ENCODE data around the gene CFAP54. TPM values are rescaled to one million over a fixed set of nuclear protein-coding genes. Genes with fewer than 3 reads are reported as not detected.
A peak's percentile ranks its signal among the peaks of the same experiment; 100 is the strongest.

Gene CFAP54, protein sequence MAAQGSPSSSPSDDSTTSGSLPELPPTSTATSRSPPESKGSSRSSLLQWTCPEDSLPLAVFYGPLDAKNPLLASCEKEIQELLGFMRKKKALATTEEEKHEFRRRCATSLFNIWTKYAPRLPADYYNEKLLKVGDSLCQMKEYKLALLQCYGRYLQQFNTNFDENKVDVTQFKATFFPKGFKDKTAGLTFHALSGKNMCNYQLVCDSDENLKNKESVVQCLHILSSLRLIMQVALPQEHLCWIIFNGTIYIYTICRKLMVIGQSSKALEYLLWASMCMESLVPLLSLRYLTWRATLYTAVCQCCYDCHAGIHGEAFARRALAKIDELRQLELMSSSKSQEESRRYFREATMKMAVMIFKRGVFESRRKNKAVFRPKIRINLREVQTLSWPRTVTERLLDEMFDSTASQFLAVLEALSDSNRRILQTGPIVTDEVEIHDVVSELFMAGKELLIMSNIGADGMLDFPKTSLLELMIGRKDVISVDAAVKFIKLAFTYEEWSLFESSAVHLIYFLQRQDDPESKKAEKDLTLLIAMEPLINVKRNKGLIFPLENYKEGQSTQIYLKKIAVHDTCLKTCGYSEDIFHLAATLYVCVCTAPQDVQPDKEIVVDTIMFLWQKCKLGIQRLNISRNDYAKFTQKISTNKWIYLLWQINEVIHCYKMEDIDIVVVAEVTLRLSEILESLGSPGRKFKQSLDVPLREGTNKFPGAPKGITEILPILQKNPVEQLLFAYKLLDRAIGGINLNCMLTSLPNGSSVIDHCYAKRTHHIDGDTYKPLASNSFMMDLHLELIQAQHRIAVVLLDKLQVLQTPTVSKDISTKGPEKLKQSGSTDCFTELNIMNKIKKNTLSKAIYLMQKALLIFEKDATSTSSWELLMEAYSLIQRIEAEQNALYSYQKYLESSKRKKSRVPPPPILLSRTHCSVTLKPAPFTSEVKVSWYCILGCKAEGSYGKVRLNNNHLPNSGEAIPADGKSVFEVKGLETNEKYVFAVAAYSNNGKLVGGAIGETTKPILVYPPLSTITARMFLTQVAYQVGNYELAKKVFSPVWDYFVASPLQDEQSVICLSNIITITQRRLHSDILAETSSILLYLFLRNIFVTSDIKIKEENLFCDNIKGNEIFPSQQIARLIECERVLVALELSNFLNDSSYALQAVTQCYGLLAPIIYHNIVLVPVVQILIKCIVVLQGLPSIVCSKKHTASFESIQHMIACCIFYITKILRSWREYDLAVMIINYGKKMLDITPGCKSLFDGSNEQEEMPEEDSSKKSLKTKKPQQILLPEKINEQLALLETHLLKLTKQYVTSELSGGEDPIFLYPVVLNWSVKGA (N-terminal part only)
- polyA plus RNA-seq (0.44 and 1.1 TPM in 2 replicates), polyA minus RNA-seq (2.9 and 3.4 TPM in 2 replicates)

DNA sequence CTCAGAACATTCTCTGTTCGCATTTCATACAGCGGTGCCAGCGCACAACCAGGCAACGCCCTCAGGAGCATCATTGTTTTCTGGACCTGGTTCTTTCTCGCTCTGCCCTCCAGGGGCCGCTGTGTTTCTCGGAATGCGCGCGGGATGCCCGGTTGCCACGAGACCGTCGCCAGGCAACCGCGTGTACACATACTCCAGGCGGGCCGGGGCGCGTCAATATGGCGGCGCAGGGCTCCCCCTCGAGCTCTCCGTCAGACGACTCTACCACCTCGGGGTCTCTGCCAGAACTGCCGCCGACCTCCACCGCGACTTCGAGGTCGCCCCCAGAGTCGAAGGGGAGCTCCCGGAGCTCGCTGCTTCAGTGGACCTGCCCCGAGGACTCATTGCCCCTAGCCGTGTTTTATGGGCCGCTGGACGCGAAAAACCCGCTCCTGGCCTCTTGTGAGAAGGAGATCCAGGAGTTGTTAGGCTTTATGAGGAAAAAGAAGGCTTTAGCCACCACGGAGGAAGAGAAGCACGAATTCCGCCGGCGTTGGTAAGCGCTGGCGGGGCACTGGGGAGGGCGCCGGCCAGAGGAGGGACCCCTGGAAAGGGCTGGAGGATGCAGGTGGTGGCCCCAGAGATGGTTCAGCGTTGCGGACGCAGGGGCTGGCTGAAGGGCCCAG lies at the start of gene CFAP54:
TSS of gene CFAP54 (plus strand) at position 186 of the 665 bp plus-strand sequence. CDS start at position 219, 33 bp downstream.
- TF ChIP-seq RAD21 (conservative IDR thresholded peaks at IDR 0.05) (peak; percentile 76), EP300 (conservative IDR thresholded peaks at IDR 0.05; ENCODE audit: poor library complexity, severe bottlenecking) (peak; percentile 82), MXI1 (conservative IDR thresholded peaks at IDR 0.05; ENCODE audit: poor library complexity, severe bottlenecking) (peak; percentile 98), SMC3 (conservative IDR thresholded peaks at IDR 0.05; ENCODE audit: poor library complexity) (peak; percentile 74), TAF1 (IDR thresholded peaks at IDR 0.05; ENCODE audit: low read depth) (peak; percentile 50), POLR2AphosphoS5 (IDR thresholded peaks at IDR 0.05) (peak; percentile 48), EZH2 (IDR thresholded peaks at IDR 0.05; ENCODE audit: borderline replicate concordance, insufficient read depth, low read length, poor library complexity, severe bottlenecking) (no peak)
- TF ChIP-seq, protein P1, sequence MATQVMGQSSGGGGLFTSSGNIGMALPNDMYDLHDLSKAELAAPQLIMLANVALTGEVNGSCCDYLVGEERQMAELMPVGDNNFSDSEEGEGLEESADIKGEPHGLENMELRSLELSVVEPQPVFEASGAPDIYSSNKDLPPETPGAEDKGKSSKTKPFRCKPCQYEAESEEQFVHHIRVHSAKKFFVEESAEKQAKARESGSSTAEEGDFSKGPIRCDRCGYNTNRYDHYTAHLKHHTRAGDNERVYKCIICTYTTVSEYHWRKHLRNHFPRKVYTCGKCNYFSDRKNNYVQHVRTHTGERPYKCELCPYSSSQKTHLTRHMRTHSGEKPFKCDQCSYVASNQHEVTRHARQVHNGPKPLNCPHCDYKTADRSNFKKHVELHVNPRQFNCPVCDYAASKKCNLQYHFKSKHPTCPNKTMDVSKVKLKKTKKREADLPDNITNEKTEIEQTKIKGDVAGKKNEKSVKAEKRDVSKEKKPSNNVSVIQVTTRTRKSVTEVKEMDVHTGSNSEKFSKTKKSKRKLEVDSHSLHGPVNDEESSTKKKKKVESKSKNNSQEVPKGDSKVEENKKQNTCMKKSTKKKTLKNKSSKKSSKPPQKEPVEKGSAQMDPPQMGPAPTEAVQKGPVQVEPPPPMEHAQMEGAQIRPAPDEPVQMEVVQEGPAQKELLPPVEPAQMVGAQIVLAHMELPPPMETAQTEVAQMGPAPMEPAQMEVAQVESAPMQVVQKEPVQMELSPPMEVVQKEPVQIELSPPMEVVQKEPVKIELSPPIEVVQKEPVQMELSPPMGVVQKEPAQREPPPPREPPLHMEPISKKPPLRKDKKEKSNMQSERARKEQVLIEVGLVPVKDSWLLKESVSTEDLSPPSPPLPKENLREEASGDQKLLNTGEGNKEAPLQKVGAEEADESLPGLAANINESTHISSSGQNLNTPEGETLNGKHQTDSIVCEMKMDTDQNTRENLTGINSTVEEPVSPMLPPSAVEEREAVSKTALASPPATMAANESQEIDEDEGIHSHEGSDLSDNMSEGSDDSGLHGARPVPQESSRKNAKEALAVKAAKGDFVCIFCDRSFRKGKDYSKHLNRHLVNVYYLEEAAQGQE (IDR thresholded peaks at IDR 0.05; ENCODE audit: borderline replicate concordance), result peak; percentile 49
- TF ChIP-seq, protein P2, sequence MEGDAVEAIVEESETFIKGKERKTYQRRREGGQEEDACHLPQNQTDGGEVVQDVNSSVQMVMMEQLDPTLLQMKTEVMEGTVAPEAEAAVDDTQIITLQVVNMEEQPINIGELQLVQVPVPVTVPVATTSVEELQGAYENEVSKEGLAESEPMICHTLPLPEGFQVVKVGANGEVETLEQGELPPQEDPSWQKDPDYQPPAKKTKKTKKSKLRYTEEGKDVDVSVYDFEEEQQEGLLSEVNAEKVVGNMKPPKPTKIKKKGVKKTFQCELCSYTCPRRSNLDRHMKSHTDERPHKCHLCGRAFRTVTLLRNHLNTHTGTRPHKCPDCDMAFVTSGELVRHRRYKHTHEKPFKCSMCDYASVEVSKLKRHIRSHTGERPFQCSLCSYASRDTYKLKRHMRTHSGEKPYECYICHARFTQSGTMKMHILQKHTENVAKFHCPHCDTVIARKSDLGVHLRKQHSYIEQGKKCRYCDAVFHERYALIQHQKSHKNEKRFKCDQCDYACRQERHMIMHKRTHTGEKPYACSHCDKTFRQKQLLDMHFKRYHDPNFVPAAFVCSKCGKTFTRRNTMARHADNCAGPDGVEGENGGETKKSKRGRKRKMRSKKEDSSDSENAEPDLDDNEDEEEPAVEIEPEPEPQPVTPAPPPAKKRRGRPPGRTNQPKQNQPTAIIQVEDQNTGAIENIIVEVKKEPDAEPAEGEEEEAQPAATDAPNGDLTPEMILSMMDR (IDR thresholded peaks at IDR 0.05; ENCODE audit: poor library complexity, severe bottlenecking), result peak; percentile 99
- no peaks in the 10 kb centered on the region for H3K9me2 ChIP-seq (ENCODE audit: insufficient read depth, low read length)
- H4K20me1 ChIP-seq (ENCODE audit: insufficient read depth), result no peaks in the 10 kb centered on the region
- H3F3A ChIP-seq (ENCODE audit: insufficient read depth, low read length, poor library complexity, severe bottlenecking), result no peaks in the 10 kb centered on the region
- peak within 1 kb of the TSS; percentile 67 for H3K9ac ChIP-seq (ENCODE audit: low read length)
- peak within 1 kb of the TSS; percentile 60 for H3K27ac ChIP-seq (ENCODE audit: low read length)
- H2AFZ ChIP-seq (ENCODE audit: low read depth, low read length), result peak within 1 kb of the TSS; percentile 91
- no peaks in the 10 kb centered on the region for H3K36me3 ChIP-seq (ENCODE audit: insufficient read depth, low read length)
- H3K4me2 ChIP-seq (ENCODE audit: low read length), result peak within 1 kb of the TSS; percentile 71
- peak within 1 kb of the TSS; percentile 74 for H3K4me3 ChIP-seq (ENCODE audit: low read length)
- no peaks in the 10 kb centered on the region for H3K9me3 ChIP-seq (ENCODE audit: low read length)
- no peaks in the 10 kb centered on the region for H3K27me3 ChIP-seq (ENCODE audit: insufficient read depth, low read depth, low read length)
- no peaks in the 10 kb centered on the region for H3K79me2 ChIP-seq (replicated peaks; ENCODE audit: insufficient read depth, low read length)

Measured in neural cell (in vitro differentiated cells).